GM20431 (cell line): Measurements from ENCODE around the gene PRKCH.

ENCODE experiments used
- in situ Hi-C: fragments of 300-500 bp; cut with MseI, MboI; formaldehyde crosslinking; loops from one replicate; pipeline ENCODE4 v1.15.0; 2020; ENCODE audit warnings: low sequenced_read_pairs; ENCODE audit not compliant: unreplicated experiment

The PRKCH gene

DNA sequence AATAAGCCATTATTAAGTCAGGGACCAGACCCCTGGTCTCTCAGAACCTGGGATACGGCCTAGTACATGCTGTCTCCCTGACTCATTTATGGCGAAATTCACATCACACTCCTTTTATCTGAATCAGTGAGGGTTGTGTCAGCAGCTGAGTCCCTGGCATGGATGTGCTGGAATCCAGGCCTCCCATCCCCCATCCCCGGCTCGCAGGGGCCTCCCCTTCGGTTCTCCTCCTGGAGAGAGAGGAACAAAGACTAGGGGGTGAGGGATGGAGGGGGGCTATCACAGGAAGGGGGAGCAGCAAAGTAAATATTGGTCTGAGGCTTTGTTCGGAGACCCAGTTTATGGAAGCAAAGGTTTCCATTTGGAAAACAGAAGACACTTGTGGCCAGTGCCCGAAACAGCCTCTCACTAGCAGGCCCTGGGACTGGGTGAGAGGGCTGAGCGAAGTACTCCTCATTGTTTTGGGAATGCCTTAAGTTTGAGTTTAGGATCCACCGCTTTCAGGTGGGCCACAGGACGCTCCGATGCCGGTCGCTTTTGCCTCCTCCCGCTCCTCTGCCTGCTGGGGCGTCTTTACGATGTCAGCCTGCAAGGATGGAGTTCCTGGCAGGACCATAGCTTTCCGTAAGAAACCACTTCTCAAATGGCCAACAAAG is 145.0 kb downstream of the PRKCH start:
- in situ Hi-C loops = loop anchor here (25.0 kb wide), 1 partner anchor 646 kb away; no protein-coding TSS in a partner anchor

DNA sequence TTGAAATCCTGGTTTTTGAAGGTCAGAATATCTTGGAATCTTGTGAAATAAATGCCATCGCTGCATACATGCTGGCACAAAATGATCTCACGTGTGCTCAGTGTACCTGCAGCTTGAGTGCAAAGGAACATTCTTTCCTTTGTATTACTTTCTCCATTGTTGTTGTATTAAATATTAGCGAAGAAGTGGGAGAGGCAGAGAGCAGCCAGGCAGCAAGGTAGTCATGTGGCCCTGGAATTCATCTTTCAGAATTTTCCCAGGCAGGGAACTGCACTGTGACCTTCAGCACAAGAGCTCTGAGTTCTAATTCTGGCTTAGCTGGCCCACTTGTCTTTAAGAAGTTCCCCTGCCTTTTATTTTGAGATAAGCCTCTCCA is 145.5 kb downstream of the PRKCH start:
- in situ Hi-C loops = loop anchor here (25.0 kb wide), 1 partner anchor 645 kb away; no protein-coding TSS in a partner anchor

GRCh38 chr14:61467296-61467695 is 145.9 kb downstream of the PRKCH start:
- in situ Hi-C loops = loop anchor here (25.0 kb wide), 1 partner anchor 645 kb away; no protein-coding TSS in a partner anchor

DNA sequence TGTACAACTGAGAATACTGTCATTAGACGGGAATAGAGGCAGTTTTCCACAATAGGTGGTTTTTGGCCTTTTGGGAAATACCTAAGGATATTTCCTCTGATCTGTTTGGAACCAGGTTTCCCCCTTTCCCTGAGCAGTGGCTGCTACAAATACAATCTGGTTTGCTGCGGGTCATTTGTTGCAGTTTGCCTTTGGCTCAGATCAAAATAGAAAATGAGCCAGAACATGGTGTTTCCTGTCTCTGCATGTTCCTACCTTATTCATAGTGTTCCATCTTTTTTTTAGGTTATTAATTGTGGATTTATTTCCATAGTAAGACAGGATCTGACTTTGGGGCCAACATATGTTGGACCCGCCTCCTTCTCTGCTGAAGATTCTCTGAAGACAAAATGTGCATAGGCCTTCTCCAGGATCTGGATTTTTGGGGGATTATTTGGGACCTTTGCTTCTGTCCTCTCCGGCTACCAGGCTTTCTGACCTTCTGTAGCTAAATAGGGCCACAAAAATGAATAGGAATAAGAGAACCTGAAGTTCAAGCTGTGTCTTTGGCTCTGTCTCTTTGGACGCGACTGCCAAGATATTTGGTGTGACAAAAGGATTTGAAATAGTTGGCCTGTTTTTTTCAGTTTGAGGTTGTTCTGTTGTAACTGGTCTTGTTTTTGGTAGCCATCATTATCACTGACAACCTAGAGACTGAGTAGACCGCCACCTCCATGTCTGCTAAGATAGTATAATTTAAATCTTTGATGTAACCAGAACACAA is 146.9 kb downstream of the PRKCH start:
- in situ Hi-C loops = loop anchor here (25.0 kb wide), 1 partner anchor 644 kb away; no protein-coding TSS in a partner anchor

- in situ Hi-C loops = loop anchor here (25.0 kb wide), 1 partner anchor 643 kb away; no protein-coding TSS in a partner anchor
Observed at GRCh38 chr14:61469781-61470180, 148.4 kb downstream of the PRKCH start.

- in situ Hi-C loops = loop anchor here (25.0 kb wide), 1 partner anchor 642 kb away; no protein-coding TSS in a partner anchor
Observed at GRCh38 chr14:61470261-61470960, 149.0 kb downstream of the PRKCH start.

DNA sequence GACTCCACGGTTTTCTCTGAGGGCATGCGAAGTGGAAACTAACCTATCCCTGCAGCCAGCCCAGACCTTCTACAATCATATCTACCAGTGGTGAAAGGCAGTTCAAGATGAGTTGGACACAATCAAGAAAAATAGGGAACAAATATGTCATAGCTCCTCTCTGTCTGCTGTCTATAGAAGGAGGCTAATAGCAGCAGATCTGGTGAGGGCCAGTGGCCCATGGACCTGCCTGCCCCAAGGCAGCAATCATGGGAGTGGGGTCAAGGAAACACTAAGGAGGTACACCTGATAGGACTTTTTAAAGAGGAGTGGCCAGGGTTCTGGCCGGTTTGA is 149.5 kb downstream of the PRKCH start:
- in situ Hi-C loops = loop anchor here (25.0 kb wide), 1 partner anchor 641 kb away; no protein-coding TSS in a partner anchor

- in situ Hi-C loops = loop anchor here (25.0 kb wide), 1 partner anchor 641 kb away; no protein-coding TSS in a partner anchor
Observed at GRCh38 chr14:61471297-61472005, 150.1 kb downstream of the PRKCH start.

- in situ Hi-C loops = loop anchor here (25.0 kb wide), 1 partner anchor 640 kb away; no protein-coding TSS in a partner anchor
Observed at GRCh38 chr14:61472011-61472672, 150.8 kb downstream of the PRKCH start.

GRCh38 chr14:61472801-61473376 is 151.5 kb downstream of the PRKCH start:
- in situ Hi-C loops = loop anchor here (25.0 kb wide), 1 partner anchor 639 kb away; no protein-coding TSS in a partner anchor

- in situ Hi-C loops = loop anchor here (25.0 kb wide), 1 partner anchor 638 kb away; no protein-coding TSS in a partner anchor
Observed at GRCh38 chr14:61474015-61474414, 152.6 kb downstream of the PRKCH start.

DNA sequence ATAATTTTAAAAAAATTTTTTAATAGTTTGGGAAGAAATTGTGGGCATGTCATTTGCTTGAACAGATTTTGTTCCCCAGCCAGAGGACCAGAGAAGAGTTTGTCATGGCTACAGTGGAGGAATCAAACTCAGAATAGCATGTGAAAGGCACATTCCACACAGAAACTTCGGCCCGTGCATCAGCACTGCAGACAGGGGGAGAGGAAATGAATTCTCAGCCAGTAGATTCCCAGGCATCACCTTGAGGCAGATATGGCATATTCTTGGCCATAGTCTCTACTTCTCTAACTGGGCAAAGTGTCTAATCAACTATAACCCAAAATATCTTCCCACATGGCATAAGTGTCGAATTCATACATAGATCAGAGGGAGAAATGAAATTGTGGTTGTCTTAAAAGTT is 153.3 kb downstream of the PRKCH start:
- in situ Hi-C loops = loop anchor here (25.0 kb wide), 1 partner anchor 638 kb away; no protein-coding TSS in a partner anchor

GRCh38 chr14:61475316-61475715 is 153.9 kb downstream of the PRKCH start:
- in situ Hi-C loops = no loop called here

DNA sequence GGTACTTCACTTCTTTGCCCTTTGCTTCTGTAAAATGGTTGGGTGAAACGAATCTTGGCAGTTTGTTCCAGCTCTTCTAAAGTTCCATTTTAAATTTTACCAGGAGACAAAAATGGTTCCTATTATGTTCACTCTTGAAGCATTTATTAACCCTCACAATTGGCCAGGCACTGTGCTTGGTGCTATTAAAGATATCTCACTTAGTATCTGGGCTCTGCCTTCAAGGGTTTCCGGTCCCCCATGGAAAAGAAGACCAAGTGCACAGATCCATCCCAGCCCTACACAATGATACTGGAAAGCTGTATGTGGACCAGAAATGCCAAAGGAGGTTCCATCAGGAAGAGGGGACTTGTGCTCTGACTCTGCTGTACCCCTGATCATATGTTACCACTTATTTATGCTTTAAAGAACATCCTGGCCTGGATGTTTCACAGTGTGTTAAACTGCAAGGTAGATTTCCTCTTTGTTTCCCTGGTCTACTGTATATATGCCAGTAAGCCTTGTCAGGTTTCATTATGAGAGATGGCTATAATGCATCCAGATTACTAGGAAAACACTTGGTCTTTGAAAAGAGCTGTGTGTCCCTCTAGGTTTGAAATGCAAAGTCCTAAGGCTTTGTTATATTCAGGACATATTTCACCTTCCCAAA is 154.8 kb downstream of the PRKCH start:
- in situ Hi-C loops = no loop called here

GRCh38 chr14:61476754-61477410 is 155.5 kb downstream of the PRKCH start:
- in situ Hi-C loops = no loop called here

DNA sequence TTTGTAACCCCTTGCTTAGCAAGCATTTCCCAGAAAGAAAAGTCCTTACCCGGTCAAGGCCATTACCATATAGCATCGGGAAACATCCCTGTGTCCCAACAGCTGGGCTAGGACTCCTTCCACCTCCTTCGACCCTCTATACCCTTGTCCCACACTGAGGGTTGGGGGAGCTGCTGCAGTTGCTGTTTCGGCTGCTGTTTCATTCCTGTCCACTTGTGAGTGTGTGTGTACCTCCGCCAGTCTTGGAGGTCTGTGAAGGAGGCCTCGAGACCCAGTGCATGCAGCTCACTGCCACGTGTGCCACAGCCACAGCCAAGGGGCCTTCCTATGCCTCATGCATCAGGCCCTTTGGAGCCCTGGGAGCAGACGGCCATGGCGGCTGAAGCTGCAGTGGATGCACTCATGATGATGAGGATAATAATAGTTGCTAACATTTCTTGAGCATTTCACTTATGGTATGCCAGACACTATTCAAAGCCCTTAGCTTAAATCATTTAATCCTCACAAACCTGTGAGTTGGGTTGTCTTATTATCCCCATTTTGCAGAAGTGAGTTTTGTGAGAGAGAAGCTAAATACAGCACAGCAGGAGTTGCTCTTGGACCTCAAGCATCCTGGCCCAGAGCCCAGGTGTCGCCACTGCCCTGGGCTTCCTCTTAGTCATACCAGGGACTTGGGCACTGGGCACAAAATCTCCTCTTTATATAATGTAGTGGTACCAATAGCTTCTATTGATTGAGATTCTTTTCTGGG is 156.5 kb downstream of the PRKCH start:
- in situ Hi-C loops = no loop called here

- in situ Hi-C loops = no loop called here
Observed at GRCh38 chr14:61478971-61479473, 157.6 kb downstream of the PRKCH start.
